ENCODE results near the gene MYRFL. TPM values are rescaled to one million over a fixed set of nuclear protein-coding genes. Genes with fewer than 3 reads are reported as not detected.

Gene MYRFL
- total and polyA plus RNA-seq, 2 experiments from 2014 or later: 2.3 to 2.7 TPM

DNA sequence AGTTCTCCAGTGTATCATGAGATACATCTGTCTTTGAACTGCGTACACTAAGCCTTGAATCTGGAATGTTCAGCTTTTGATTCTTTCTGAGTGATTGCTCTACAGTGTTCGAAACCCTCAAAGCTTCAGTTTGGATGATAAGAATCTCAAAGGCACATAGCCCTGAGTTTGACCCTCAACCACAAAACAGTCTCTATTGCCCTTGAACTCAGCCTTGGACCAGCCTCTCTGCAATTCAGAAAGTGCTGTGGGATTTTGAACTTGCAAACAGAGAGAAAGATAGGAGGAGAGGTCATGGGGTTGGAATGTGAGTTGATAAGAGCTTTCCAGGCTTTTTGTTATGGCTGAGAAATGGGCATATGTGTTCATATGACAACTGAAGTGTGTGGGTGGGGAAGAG is 100.3 kb downstream of the MYRFL start:
- no peaks in the 10 kb centered on the region for H3K4me1 ChIP-seq (ENCODE audit: insufficient read depth)
- no peak overlapping the region for H2AFZ ChIP-seq
- no peaks in the 10 kb centered on the region for H3K79me2 ChIP-seq
- no peaks in the 10 kb centered on the region for H3K9me2 ChIP-seq (replicated peaks; ENCODE audit: insufficient read depth)
- H4K20me1 ChIP-seq (ENCODE audit: insufficient read depth, poor library complexity, severe bottlenecking): no peaks in the 10 kb centered on the region
- H3K9me3 ChIP-seq (ENCODE audit: low read depth): no peaks in the 10 kb centered on the region
- 35% methylated on average over 2 of the region's 2 CpGs for WGBS (ENCODE audit: low lambda C conversion rate, missing lambda C conversion rate)
- TF ChIP-seq, protein P1, sequence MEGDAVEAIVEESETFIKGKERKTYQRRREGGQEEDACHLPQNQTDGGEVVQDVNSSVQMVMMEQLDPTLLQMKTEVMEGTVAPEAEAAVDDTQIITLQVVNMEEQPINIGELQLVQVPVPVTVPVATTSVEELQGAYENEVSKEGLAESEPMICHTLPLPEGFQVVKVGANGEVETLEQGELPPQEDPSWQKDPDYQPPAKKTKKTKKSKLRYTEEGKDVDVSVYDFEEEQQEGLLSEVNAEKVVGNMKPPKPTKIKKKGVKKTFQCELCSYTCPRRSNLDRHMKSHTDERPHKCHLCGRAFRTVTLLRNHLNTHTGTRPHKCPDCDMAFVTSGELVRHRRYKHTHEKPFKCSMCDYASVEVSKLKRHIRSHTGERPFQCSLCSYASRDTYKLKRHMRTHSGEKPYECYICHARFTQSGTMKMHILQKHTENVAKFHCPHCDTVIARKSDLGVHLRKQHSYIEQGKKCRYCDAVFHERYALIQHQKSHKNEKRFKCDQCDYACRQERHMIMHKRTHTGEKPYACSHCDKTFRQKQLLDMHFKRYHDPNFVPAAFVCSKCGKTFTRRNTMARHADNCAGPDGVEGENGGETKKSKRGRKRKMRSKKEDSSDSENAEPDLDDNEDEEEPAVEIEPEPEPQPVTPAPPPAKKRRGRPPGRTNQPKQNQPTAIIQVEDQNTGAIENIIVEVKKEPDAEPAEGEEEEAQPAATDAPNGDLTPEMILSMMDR (IDR thresholded peaks at IDR 0.05; ENCODE audit: poor library complexity): no peak
- TF ChIP-seq EZH2 (IDR thresholded peaks at IDR 0.05; ENCODE audit: borderline replicate concordance): no peak
- TF ChIP-seq EZH2phosphoT487 (IDR thresholded peaks at IDR 0.05; ENCODE audit: low read depth, severe bottlenecking, unreplicated experiment): no peak
- no peaks in the 10 kb centered on the region for H3K27me3 ChIP-seq
- no peak overlapping the region for H3K27ac ChIP-seq
- no peak overlapping the region for H3K4me2 ChIP-seq
- no peaks in the 10 kb centered on the region for H3K36me3 ChIP-seq (replicated peaks; ENCODE audit: insufficient read depth, low read depth)
- DNase-seq (ENCODE audit: low spot score): no peak
- no peak overlapping the region for H3K4me3 ChIP-seq

DNA sequence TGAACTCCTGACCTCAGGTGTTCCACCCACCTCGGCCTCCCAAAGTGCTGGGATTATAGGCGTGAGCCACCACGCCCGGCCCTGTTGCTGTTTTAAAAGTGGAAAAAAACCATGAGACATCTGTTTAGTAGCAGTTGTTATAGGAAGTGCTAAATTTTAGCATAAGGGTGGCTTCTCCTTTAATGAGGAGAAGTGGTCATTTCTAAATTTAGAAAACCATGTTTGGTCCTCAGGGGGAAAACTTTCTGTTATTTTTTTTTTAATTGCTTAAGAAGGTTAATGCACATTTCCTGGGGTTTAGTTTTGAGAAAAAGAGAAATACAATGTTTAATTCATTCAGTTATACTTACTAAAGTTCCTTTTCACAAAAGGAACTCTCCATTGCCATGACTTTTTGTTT is 102.1 kb downstream of the MYRFL start:
- Histone ChIP-seq H3K27me3 (no peaks in the 10 kb centered on the region), H3K9me2 (replicated peaks; ENCODE audit: insufficient read depth) (no peaks in the 10 kb centered on the region), H3K36me3 (replicated peaks; ENCODE audit: insufficient read depth, low read depth) (no peaks in the 10 kb centered on the region), H3K4me1 (ENCODE audit: insufficient read depth) (no peaks in the 10 kb centered on the region), H3K9me3 (ENCODE audit: low read depth) (no peaks in the 10 kb centered on the region), H3K4me2 (no peak overlapping the region), H3K79me2 (no peaks in the 10 kb centered on the region), H3K4me3 (no peak overlapping the region), H4K20me1 (ENCODE audit: insufficient read depth, poor library complexity, severe bottlenecking) (no peaks in the 10 kb centered on the region), H3K27ac (no peak overlapping the region), H2AFZ (no peak overlapping the region)
- no peak for DNase-seq (ENCODE audit: low spot score)
- WGBS (ENCODE audit: low lambda C conversion rate, missing lambda C conversion rate): 76% methylated on average over 4 of the region's 4 CpGs
- TF ChIP-seq EZH2 (IDR thresholded peaks at IDR 0.05; ENCODE audit: borderline replicate concordance) (no peak), EZH2phosphoT487 (IDR thresholded peaks at IDR 0.05; ENCODE audit: low read depth, severe bottlenecking, unreplicated experiment) (no peak)
- TF ChIP-seq, protein P1 (IDR thresholded peaks at IDR 0.05; ENCODE audit: poor library complexity): no peak

DNA sequence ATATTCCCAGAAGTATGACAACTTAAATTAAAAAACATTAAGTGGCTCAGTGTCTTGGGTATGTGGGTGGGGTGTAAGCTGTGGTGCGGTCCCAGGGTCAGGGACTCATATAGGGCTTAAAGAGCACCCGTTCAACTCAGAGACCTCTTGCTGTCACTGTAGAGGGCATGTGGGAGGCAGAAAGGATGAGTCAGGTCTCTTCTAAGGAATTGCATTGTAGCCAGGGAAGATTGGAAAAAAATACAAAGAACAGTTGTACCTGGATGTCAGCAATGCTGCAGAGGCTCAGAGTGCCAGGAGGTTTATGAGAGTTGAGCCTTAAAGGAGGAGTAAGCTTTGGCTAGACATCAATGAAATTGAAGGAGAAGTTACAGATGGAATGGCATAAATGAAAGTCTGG is 104.1 kb downstream of the MYRFL start:
- no peaks in the 10 kb centered on the region for H3K9me2 ChIP-seq (replicated peaks; ENCODE audit: insufficient read depth)
- H3K27ac ChIP-seq: no peak overlapping the region
- no peaks in the 10 kb centered on the region for H3K9me3 ChIP-seq (ENCODE audit: low read depth)
- no peak overlapping the region for H3K4me3 ChIP-seq
- H3K4me1 ChIP-seq (ENCODE audit: insufficient read depth): peaks cover 3% of the 10 kb centered on the region
- H3K4me2 ChIP-seq: no peak overlapping the region
- WGBS (ENCODE audit: low lambda C conversion rate, missing lambda C conversion rate): 75% methylated on average over 2 of the region's 2 CpGs
- H2AFZ ChIP-seq: no peak overlapping the region
- no peaks in the 10 kb centered on the region for H4K20me1 ChIP-seq (ENCODE audit: insufficient read depth, poor library complexity, severe bottlenecking)
- DNase-seq (ENCODE audit: low spot score): no peak
- H3K36me3 ChIP-seq (replicated peaks; ENCODE audit: insufficient read depth, low read depth): no peaks in the 10 kb centered on the region
- no peaks in the 10 kb centered on the region for H3K27me3 ChIP-seq
- H3K79me2 ChIP-seq: no peaks in the 10 kb centered on the region
- TF ChIP-seq, protein P1 (IDR thresholded peaks at IDR 0.05; ENCODE audit: poor library complexity): no peak
- TF ChIP-seq EZH2phosphoT487 (IDR thresholded peaks at IDR 0.05; ENCODE audit: low read depth, severe bottlenecking, unreplicated experiment) (no peak), EZH2 (IDR thresholded peaks at IDR 0.05; ENCODE audit: borderline replicate concordance) (no peak)

DNA sequence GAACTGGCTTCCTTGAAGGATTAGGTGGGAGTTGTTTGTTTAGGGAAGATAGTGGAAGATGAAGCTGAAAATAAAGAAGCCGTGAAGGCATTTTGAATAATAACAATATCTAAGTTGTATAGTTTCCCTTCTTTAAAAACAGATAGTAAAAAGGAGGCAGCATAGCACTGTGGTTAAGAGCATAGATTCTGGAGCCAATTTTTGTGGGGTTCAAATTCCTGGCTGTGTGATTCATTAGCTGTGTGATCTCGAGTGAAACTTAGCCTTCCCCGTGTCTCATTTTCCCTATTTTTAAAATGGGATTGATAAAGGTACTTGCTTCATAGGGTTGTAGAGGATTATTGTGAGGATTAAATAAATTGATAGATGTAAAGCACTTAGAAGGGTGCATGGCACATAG is 104.5 kb downstream of the MYRFL start:
- no peaks in the 10 kb centered on the region for H4K20me1 ChIP-seq (ENCODE audit: insufficient read depth, poor library complexity, severe bottlenecking)
- TF ChIP-seq, protein P1 (IDR thresholded peaks at IDR 0.05; ENCODE audit: poor library complexity): no peak
- TF ChIP-seq EZH2 (IDR thresholded peaks at IDR 0.05; ENCODE audit: borderline replicate concordance) (no peak), EZH2phosphoT487 (IDR thresholded peaks at IDR 0.05; ENCODE audit: low read depth, severe bottlenecking, unreplicated experiment) (no peak)
- H3K27me3 ChIP-seq: no peaks in the 10 kb centered on the region
- DNase-seq (ENCODE audit: low spot score): no peak
- WGBS (ENCODE audit: low lambda C conversion rate, missing lambda C conversion rate): 37% methylated on average over 3 of the region's 3 CpGs
- no peak overlapping the region for H3K27ac ChIP-seq
- no peak overlapping the region for H3K4me3 ChIP-seq
- peaks cover 3% of the 10 kb centered on the region for H3K4me1 ChIP-seq (ENCODE audit: insufficient read depth)
- no peaks in the 10 kb centered on the region for H3K9me2 ChIP-seq (replicated peaks; ENCODE audit: insufficient read depth)
- no peaks in the 10 kb centered on the region for H3K9me3 ChIP-seq (ENCODE audit: low read depth)
- no peaks in the 10 kb centered on the region for H3K79me2 ChIP-seq
- no peaks in the 10 kb centered on the region for H3K36me3 ChIP-seq (replicated peaks; ENCODE audit: insufficient read depth, low read depth)
- H2AFZ ChIP-seq: no peak overlapping the region
- H3K4me2 ChIP-seq: no peak overlapping the region

Data from hepatocyte (in vitro differentiated cells).